Epithelial cell of proximal tubule (primary cell): ENCODE results near the gene ULK4. TPM values are rescaled to one million over a fixed set of nuclear protein-coding genes. Genes with fewer than 3 reads are reported as not detected.
"Not testable (repeated sequence)": the region's sequence is repeated elsewhere in the genome, so short reads cannot be mapped to it uniquely, and the experiment has no call there.

ENCODE experiments used
- DNase-seq: peaks from one replicate; pipeline ENCODE4 v3.0.0-alpha.2; 2011; ENCODE audit warnings: low read depth
- H3K4me3 ChIP-seq: 2 replicates; pipeline ENCODE4 v1.5.1; 2011; ENCODE audit warnings: low read depth, mild to moderate bottlenecking, low read length
- total RNA-seq: library from RNA; depleted of rRNA; stranded (reverse); fragments of >200 nt; gene quantifications from 2 replicates; pipeline ENCODE4 v1.2.3, GENCODE V29; 2015
- TF ChIP-seq, protein P1 (sequence below): conservative IDR thresholded peaks from 2 replicates; pipeline ENCODE4 v1.5.1; 2012; ENCODE audit warnings: low read depth, mild to moderate bottlenecking, low read length

ULK4 gene
- total RNA-seq, 1 donor from 2014 or later = 2.2 TPM

DNA sequence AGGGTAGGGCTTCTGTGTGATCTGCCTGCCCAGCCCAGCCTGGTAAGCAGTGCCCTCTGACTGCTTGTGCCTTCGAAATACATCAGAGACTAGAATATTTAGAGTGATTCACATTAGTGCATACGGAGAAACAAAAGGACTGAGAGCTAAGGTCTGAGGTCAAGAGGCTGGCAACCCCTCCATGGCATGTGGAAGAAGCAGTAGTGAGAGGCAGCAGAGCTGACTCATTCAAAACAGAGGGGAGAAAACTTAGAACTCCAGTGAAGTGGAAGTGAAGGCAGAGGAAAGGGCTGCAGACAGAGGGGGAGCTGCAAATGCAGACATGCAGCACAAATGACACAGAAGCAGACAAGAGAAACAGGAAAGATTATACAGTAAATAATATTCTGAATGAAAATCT, 61.6 kb downstream of the ULK4 start:
- DNase-seq = peak; percentile 78
- TF ChIP-seq, protein P1, sequence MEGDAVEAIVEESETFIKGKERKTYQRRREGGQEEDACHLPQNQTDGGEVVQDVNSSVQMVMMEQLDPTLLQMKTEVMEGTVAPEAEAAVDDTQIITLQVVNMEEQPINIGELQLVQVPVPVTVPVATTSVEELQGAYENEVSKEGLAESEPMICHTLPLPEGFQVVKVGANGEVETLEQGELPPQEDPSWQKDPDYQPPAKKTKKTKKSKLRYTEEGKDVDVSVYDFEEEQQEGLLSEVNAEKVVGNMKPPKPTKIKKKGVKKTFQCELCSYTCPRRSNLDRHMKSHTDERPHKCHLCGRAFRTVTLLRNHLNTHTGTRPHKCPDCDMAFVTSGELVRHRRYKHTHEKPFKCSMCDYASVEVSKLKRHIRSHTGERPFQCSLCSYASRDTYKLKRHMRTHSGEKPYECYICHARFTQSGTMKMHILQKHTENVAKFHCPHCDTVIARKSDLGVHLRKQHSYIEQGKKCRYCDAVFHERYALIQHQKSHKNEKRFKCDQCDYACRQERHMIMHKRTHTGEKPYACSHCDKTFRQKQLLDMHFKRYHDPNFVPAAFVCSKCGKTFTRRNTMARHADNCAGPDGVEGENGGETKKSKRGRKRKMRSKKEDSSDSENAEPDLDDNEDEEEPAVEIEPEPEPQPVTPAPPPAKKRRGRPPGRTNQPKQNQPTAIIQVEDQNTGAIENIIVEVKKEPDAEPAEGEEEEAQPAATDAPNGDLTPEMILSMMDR = no peak
- no peak overlapping the region for H3K4me3 ChIP-seq

DNA sequence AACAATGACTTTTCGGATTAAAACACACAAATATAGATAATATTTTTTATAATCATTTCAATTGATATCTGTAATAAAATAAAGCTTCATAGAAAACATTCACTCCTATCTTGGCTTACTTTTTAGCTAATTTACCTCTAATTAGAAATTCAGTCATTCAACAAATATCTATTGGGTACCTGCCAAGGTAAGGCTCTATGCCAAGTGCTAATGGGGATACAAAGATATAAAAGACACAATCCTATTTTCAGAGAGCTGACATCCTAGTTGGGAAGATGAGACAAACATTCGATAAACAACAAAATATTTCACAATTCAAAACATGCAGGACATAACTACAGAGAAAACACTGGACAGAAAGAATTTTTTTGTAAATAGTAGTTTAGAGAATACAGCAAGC, 63.3 kb downstream of the ULK4 start:
- TF ChIP-seq, protein P1 = no peak
- no peak overlapping the region for H3K4me3 ChIP-seq
- DNase-seq = no peak

DNA sequence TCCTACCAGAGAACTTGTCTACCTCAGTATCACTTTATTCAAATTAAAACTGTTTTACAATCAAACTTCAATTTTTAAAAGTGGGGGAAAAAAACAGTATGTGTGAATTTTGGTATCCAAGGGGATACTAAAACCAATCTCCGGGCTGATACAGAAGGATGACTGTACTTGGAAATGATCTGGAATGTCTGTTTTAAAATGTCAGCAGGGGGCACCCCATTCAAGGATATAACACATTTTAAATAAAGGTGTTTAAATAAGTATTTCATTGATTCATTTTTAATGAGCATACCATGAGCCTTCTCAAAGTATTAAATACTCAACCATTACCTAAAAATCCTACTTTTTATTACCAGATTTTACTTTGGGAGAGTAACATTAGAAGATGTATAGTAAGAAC, 67.9 kb downstream of the ULK4 start:
- TF ChIP-seq, protein P1 = peak; percentile 60
- no peak for DNase-seq
- H3K4me3 ChIP-seq = no peak overlapping the region

DNA sequence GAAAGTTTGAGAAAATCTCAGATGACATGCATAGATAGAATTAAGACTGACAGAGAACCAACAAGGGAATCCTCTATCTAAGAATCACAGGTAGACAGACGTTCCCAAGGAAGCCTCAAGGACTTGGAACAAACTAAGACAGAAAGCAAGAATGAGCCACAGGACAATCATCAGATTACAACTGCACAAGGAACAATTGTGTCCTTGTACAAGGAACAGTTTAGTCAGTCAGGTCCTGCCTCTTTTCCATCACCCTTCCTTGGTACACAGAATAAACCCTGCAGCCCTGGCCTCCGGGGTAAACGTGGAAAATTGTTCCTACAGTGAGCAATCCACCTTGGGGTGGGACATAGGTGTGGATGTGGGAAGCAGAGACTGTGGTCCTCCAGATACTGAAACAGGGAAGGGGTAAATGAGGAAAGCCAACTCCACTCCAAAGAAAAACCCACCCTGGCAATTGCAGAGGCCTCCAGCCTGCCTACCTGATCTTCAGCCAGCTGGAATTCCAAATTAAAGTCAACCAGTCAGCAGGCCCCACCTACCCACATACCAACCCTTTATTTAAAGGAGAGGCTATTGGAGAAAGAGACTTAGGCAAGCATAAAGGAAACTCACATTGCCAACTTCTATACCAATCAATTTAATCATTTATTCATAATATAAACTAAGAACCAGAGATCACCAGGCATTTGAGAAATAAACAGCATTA, 73.4 kb downstream of the ULK4 start:
- no peak for DNase-seq
- TF ChIP-seq, protein P1 = no peak
- no peak overlapping the region for H3K4me3 ChIP-seq

DNA sequence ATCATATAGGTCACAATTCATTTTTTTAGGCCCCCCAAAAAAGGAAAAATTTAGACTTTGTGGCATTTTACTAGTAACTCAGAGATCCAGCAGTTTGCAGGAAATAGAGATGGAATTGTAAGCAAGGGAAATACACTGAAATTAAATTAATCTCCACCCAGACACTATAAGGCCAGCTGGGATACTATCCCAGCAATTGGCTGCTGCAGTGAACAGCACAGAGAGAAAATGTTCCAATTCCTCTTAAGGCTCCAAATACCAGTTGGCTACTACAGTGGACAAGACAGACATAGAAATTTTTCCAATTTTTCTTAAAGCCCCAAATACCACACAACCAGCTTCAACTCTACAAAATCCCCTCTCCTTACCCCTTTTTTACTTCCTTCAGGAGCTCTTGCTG, 78.9 kb downstream of the ULK4 start:
- DNase-seq = no peak
- TF ChIP-seq, protein P1 = no peak
- no peak overlapping the region for H3K4me3 ChIP-seq

DNA sequence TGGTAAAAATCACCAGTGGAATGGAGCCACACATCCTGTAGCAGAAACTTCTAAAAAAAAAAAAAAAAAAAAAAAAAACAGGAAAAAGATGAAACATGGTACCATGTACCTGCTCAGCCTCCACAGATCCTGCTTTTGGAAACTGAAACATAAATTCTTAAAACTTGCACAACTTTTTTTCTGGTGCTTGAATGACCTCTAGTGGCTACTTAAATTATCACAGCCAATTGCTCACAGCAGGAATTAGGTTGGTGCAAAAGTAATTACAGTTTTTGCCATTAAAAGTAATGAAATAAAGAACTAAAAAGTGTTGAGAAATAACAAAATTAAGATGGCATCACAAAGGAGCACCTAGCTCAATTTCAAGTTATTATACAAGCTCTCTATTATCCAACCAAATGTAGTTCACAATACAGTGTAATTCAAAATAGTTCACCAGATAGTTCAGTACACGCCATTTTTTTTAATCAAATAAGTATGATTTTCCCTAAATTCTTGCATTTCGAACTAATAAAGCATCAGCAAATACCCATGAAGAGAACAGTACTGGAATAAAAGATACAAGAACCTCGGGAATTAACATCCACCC, 80.6 kb downstream of the ULK4 start:
- TF ChIP-seq, protein P1 = peak; percentile 69
- no peak overlapping the region for H3K4me3 ChIP-seq
- no peak for DNase-seq

DNA sequence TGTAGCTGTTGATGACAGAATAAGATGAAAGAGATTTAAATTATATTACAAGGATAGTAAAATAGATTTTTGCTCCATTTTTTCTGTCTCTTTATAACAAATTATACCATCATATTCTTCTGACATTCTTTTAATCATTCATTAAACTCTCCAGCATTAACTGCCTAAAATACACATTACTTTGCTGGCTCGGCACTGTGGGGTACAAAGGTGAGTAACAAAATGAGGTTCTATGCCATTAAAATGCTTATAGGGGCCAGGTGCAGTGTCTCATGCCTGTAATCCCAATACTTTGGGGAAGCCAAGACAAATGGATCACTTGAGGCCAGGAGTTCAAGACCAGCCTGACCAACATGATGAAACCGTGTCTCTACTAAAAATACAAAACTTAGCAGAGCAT, 81.5 kb downstream of the ULK4 start:
- no peak overlapping the region for H3K4me3 ChIP-seq
- TF ChIP-seq, protein P1 = no peak
- no peak for DNase-seq

DNA sequence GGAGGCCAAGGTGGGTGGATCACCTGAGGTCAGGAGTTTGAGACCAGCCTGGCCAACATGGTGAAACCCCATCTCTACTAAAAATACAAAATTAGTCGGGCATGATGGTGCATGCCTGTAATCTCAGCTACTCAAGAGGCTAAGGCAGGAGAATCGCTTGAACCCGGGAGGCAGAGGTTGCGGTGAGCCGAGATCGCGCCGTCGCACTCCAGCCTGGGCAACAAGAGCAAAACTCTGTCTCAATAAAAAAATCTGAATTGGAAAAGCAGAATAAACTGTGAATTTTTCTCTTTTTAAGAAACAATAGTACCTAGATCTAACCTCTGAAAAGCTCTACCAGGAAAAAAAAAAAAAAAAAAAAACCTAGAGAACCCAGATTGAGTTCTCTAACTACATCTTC, 84.2 kb downstream of the ULK4 start:
- not testable (repeated sequence) for H3K4me3 ChIP-seq, DNase-seq
